ENCODE measurements around the gene GNG5.

The GNG5 gene

DNA sequence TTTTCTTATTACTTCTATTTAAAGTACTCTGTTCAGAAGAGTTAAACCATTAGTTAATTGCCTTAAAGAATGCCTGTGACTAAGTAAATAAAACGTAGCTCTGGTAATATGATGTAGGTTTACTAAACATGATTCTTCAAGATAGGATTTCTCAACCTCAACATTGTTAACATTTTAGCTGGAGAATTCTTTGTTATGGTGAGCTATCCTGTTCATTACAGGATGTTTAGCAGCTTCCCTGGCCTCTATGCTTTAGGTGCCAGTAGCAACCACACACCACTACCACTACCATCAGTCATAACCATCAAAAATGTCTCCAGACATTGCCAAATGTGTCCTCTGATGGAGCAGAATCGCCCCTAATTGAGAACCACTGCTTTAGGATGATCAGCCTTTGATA, 16.6 kb downstream of the GNG5 start:
- H3K4me3 ChIP-seq (ENCODE audit: low read depth, low read length): no peak overlapping the region
- TF ChIP-seq, protein P1, sequence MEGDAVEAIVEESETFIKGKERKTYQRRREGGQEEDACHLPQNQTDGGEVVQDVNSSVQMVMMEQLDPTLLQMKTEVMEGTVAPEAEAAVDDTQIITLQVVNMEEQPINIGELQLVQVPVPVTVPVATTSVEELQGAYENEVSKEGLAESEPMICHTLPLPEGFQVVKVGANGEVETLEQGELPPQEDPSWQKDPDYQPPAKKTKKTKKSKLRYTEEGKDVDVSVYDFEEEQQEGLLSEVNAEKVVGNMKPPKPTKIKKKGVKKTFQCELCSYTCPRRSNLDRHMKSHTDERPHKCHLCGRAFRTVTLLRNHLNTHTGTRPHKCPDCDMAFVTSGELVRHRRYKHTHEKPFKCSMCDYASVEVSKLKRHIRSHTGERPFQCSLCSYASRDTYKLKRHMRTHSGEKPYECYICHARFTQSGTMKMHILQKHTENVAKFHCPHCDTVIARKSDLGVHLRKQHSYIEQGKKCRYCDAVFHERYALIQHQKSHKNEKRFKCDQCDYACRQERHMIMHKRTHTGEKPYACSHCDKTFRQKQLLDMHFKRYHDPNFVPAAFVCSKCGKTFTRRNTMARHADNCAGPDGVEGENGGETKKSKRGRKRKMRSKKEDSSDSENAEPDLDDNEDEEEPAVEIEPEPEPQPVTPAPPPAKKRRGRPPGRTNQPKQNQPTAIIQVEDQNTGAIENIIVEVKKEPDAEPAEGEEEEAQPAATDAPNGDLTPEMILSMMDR (IDR thresholded peaks at IDR 0.05; ENCODE audit: low read depth, low read length): no peak

DNA sequence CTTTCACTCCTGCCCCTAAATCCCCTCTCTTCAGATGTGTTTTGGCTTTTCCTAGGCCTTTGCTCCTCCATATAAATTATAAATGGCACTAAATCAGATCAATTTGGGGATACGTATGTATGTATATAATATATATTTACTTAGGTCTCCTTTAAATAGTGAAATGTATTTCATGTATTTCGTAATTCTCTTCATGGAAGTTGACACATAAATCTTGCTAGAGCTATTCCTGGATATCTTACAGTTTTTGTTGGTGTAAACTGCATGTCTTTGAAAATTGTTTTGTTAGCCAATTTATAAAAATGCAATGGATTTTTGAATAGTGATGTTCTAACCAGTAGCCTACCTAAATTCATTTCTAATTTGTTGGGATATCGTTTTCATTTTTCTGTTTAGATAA, 18.3 kb downstream of the GNG5 start:
- TF ChIP-seq, protein P1 (IDR thresholded peaks at IDR 0.05; ENCODE audit: low read depth, low read length): no peak
- no peak overlapping the region for H3K4me3 ChIP-seq (ENCODE audit: low read depth, low read length)

DNA sequence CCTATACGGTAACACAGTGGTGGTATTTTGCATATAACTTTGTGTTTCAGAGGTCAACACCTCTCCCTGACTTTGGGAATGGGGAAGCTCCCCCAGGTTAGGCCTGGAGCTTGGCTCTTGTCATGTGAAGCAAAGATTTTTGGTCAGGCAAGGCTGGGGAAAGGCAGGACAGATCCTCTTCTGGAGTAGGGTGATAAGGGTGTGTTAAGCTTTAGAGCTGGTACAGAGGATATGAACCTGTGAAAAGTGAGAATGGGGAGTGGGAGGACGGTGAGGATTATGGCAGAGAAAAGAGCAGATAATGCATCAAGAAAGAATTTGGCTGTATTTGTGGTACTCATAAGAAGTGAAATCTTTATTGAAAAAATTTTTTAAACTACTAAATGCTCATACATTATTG, 25.1 kb downstream of the GNG5 start:
- H3K4me3 ChIP-seq (ENCODE audit: low read depth, low read length): no peak overlapping the region

DNA sequence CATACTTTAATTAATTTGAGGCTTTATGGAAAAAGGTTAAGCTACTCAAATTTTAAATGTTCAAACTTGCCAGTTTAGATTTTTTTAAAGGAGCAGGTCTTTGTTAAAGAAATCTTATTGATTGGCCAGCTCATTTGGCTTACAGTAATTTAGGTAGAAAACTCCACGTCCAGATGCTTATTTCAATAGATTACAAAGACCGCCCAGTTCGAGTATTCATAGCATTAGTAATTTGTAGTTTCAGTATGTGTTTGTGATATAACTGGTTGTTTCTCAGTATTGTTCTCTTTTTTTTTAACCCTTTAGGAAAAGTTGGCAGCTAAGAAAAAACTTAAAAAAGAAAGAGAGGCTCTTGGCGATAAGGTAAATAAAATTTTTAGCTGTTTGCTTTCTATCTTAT, 25.7 kb downstream of the GNG5 start:
- H3K4me3 ChIP-seq (ENCODE audit: low read depth, low read length): peak overlapping the region; percentile 97
- TF ChIP-seq, protein P1 (IDR thresholded peaks at IDR 0.05; ENCODE audit: low read depth, low read length): no peak

More for the DNA sequence above, 25.1 kb downstream of the GNG5 start:
- TF ChIP-seq, protein P1 (IDR thresholded peaks at IDR 0.05; ENCODE audit: low read depth, low read length): no peak

DNA sequence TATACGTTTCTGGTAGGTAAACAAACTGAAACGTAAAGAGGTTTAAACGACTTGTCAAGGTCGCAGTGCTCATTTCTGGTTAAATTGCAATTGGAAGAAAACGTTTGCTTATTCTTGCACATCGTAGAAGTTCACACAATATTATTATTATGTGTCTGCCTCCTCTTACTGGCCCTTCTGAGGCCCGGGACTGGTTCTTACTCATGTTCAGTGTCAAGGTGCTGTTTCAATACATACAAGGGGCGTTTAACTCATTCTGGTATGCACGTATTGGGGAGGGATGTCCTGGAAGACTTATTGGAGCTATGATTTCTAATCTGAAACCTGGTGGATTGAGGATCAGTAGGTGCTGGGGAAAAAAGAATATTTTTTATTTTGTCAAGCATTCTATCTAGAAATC, 26.4 kb downstream of the GNG5 start:
- TF ChIP-seq, protein P1 (IDR thresholded peaks at IDR 0.05; ENCODE audit: low read depth, low read length): no peak
- peak overlapping the region; percentile 97 for H3K4me3 ChIP-seq (ENCODE audit: low read depth, low read length)

DNA sequence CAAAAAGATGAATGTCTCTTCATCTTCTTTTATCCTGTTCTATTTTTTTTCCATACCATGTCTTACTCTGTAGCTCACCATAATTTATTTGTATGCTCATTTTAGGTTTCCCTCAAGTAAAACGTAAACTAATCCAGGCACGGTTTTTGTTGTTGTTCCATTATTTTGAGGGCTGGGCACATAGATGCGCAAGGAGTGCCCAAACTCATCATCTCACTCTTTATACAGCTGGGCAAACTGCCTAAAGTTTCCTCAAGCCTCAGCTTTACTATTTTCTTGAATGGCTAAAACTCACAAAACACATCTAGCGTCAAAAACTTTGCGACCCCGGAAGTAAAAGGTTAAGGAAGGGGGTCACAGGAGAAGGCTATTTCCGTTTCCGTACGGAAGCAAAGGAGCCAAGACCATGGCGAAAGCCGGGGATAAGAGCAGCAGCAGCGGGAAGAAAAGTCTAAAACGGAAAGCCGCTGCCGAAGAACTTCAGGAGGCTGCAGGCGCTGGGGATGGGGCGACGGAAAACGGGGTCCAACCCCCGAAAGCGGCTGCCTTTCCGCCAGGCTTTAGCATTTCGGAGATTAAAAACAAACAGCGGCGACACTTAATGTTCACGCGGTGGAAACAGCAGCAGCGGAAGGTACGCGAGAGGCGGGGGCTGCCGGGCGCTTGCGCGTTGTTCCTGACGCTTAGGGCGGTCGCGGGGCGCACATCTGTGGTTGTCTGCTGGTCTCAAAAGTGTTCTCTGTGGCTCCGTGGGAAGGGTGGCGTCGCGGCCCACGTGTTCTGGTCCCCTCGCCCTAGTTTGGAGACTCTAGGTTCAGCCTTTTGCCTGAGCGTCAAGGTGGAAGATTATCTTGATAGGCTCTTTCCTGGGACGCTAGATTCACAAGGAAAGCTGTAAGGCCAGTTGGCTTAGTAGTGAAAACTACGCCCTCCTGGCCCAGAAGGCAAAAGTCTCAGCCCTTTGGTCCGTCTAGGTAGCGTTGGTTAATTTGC, 27.2 kb downstream of the GNG5 start, which contains the start of gene RPF1:
Gene RPF1, plus strand, starts transcription at position 391 of the 993 bp plus-strand sequence. Its CDS starts 16 bp downstream, at position 407.
- peak within 1 kb of the TSS; percentile 97 for H3K4me3 ChIP-seq (ENCODE audit: low read depth, low read length)
- TF ChIP-seq, protein P1 (IDR thresholded peaks at IDR 0.05; ENCODE audit: low read depth, low read length): no peak

DNA sequence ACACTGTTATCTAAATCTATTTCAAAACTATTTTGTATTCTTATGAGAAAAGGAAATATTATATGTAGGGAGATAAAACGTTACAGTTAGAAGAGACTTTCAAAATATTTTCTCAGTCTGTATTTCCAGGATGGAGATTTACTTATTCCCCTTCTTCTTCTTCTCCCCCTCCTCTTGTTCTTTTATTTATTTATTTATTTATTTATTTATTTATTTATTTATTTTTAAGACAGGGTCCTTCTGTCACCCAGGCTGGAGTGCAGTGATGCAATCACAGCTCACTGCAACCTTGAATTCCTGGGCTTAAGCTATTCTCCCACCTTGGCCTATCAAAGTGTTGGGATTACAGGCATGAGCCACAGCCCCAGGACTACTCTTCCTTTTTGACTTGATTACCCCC, 30.2 kb downstream of the GNG5 start:
- TF ChIP-seq, protein P1 (IDR thresholded peaks at IDR 0.05; ENCODE audit: low read depth, low read length): no peak
- no peak overlapping the region for H3K4me3 ChIP-seq (ENCODE audit: low read depth, low read length)

Measured in WI38 (cell line).